Fibroblast of mammary gland (primary cell): ENCODE measurements around the gene SEPTIN2.
A peak's percentile ranks its signal among the peaks of the same experiment; 100 is the strongest.

Source experiments
- DNase-seq: peaks from one replicate; pipeline ENCODE4 v3.0.0-alpha.2; 2010; ENCODE audit warnings: low read depth
- H3K4me3 ChIP-seq: 2 replicates; pipeline ENCODE4 v1.5.1; 2011; ENCODE audit warnings: low read depth, mild to moderate bottlenecking, low read length, moderate library complexity; ENCODE audit not compliant: control insufficient read depth
- TF ChIP-seq, protein P1 (sequence below): conservative IDR thresholded peaks from 2 replicates; pipeline ENCODE4 v1.5.1; 2011; ENCODE audit warnings: low read depth, low read length, inconsistent platforms; ENCODE audit not compliant: control insufficient read depth, insufficient read depth

SEPTIN2 gene

DNA sequence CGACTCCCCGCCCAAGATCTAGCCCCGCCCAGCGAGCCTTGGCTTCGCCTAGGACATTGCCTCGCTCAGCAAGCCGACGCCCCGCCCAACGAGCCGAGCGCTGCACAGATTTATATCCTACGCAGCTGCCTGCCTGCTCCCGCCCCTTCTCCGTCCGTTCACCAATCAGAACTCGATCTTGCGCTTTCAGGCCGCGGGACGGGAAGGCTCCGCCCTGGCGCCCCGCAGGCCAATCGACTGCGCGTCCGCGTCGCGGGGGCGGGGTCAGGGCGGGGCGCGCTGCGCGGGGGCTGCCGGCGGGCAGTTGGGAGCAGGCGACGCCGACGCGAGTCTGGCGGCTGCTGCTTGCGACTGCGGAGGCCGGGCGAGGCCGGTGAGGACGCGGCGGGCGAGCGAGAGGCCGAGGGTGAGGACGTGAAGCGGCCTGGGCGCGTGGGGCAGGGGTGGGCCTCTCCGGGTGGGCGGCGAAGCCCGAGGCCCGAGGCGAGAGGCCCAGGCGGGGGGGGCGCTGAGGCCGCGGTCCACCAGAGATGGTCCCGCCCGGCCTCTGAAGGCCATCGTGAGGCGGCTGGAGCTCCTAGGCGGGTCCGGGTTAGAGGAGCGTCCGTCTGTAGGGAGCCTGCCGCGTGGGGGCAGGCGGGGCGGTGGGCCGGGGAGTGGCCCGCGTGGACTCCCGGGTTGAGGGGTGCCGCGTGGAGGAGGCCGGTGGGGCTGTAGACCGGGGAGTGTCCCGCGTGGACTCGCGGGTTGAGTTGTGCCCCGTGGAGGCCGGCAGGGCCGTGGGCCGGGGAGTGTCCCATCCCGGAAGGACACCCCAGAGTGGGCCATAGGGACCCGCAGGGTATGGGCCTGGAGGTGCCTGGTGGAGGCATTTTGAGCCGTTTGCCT, 40.5 kb downstream of the SEPTIN2 start, which contains the start of gene FARP2:
Gene FARP2 (plus strand): TSS at position 303 of the 888 bp plus-strand sequence. CDS start 16,823 bp downstream, outside the sequence.
- DNase-seq, result peak; percentile 97
- TF ChIP-seq, protein P1, sequence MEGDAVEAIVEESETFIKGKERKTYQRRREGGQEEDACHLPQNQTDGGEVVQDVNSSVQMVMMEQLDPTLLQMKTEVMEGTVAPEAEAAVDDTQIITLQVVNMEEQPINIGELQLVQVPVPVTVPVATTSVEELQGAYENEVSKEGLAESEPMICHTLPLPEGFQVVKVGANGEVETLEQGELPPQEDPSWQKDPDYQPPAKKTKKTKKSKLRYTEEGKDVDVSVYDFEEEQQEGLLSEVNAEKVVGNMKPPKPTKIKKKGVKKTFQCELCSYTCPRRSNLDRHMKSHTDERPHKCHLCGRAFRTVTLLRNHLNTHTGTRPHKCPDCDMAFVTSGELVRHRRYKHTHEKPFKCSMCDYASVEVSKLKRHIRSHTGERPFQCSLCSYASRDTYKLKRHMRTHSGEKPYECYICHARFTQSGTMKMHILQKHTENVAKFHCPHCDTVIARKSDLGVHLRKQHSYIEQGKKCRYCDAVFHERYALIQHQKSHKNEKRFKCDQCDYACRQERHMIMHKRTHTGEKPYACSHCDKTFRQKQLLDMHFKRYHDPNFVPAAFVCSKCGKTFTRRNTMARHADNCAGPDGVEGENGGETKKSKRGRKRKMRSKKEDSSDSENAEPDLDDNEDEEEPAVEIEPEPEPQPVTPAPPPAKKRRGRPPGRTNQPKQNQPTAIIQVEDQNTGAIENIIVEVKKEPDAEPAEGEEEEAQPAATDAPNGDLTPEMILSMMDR, result no peak
- peak within 1 kb of the TSS; percentile 83 for H3K4me3 ChIP-seq

DNA sequence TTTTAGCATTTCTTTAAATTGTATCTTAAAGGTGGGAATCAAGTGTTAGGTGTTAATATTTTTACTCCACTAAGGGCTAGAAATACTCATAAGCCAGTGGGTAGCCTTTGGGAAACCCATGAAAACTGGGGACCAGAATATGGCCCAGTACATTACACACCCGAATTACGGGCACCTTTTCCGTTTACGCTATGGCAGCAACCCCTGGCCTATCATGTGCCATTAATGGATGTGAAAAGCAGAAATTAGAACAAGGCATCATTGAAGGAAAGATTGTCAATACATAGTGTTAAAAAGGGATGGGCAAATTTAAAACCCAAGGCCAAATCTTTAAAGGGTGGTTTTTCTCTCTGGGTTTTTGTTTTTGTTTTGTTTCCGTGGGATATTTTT, 41.1 kb downstream of the SEPTIN2 start:
- TF ChIP-seq, protein P1, result no peak
- DNase-seq, result no peak
- H3K4me3 ChIP-seq, result peak overlapping the region; percentile 83

DNA sequence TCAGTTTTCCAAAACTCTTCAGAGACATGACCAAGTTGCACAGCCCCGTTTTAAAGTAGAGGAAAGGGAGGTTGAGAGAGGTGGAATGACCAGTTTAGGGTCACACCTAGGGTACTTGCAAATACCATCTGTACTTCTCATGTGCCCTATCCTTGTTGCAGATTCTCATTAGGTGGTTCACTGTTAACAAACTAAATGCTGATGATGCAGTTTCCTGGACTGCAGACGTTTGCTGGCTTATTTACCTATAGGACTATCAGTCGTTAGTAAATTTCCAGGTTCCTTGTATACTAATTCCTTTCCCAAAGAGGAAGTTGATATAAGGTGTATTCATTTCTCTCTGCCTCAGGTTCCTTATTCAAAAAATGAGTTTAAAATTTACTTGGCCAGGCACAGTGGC, 41.8 kb downstream of the SEPTIN2 start:
- DNase-seq, result no peak
- no peak overlapping the region for H3K4me3 ChIP-seq
- TF ChIP-seq, protein P1, result no peak

DNA sequence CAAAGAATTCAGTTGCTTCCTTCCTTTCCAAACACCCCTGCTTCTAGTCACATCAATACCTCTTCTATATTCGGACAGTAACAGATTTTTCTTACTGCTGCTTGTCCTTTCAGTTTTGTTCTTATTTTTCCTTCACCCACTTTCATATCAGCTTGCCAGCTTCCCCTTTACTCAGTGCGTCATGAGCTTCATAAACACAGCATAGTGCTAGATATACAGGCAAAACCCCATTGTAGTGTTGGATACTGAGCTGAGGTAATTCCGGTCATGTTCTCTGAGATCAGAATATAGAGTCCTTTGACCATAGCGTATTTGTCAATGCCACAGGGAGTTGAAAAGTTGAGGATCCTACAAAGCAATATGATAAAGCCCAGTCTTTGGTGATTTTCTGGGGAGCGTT, 42.7 kb downstream of the SEPTIN2 start:
- no peak overlapping the region for H3K4me3 ChIP-seq
- TF ChIP-seq, protein P1, result no peak
- DNase-seq, result no peak

DNA sequence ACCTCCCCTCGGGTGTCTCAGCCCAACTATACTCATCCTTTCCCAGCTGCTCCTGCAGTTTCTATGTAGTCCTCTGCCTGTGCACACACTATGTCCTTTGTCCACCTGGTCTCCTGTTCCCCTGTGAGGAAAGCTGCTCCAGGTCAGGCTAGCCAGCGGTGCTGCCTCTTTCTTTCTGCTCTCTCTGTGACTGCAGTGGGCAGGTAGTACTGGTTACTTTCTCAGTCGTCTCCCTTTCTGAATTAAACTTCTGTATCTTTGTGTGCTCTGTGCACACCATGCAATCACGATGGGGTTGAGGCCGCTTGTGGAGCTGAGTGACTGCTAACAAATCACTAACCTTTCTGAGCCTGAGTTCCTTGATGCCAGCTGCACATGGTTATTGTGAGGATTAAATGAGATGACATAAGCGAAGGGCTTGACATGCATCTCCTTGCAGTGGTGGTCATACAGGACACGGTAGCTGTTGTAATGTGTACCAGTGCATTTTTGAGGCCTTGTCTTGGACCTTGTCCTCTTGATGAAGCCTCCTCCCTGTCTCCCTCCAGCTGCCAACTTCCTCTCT, 43.8 kb downstream of the SEPTIN2 start:
- no peak for DNase-seq
- TF ChIP-seq, protein P1, result no peak
- no peak overlapping the region for H3K4me3 ChIP-seq

DNA sequence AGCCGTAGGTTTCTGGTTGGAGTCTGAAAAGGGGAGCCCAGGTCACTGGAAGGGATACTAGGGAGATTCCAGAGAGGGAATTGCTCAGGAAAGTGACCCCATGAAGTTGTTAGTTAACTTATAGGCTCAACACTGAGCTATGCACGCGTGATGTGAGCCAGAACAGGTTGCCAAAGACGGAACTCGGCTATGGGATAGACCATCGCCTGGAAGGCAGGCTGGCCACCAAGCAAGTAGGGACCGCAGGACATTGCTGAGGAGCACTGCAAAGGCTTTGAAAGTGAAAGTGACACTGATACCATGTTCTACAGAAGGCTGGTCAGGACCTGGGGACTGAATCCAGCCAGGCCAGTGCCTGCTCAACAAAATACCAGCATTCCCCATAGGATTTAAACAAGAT, 47.7 kb downstream of the SEPTIN2 start:
- no peak for DNase-seq
- TF ChIP-seq, protein P1, result no peak
- H3K4me3 ChIP-seq, result no peak overlapping the region
